ACC112 (cell line): ENCODE data around the gene LDHAL6B.
"Not testable (repeated sequence)": the region's sequence is repeated elsewhere in the genome, so short reads cannot be mapped to it uniquely, and the experiment has no call there.

Experiments used
- H2AFZ ChIP-seq: fragments of 200-600 bp; sonication (generic); one replicate; pipeline ENCODE4 v1.6.0; 2017; ENCODE audit warnings: antibody characterized with exemption, low read length; ENCODE audit not compliant: unreplicated experiment
- H3K27ac ChIP-seq: fragments of 200-600 bp; sonication (generic); 2 replicates; pipeline ENCODE4 v1.5.1; 2014; ENCODE audit warnings: low read depth, mild to moderate bottlenecking, antibody characterized with exemption, low read length, moderate library complexity
- H3K27me3 ChIP-seq: fragments of 200-600 bp; sonication (generic); 2 replicates; pipeline ENCODE4 v1.6.1; 2014; ENCODE audit warnings: mild to moderate bottlenecking, antibody characterized with exemption, low read length, moderate library complexity, mixed read lengths; ENCODE audit not compliant: insufficient read depth
- H3K36me3 ChIP-seq: fragments of 200-600 bp; sonication (generic); 2 replicates; pipeline ENCODE4 v1.6.1; 2016; ENCODE audit warnings: mild to moderate bottlenecking, antibody characterized with exemption, low read length, moderate library complexity, mixed read lengths; ENCODE audit not compliant: insufficient read depth
- H3K4me1 ChIP-seq: fragments of 200-600 bp; sonication (generic); one replicate; pipeline ENCODE4 v1.6.1; 2016; ENCODE audit warnings: low read length, mixed read lengths; ENCODE audit not compliant: insufficient read depth, unreplicated experiment, control insufficient read depth
- H3K4me3 ChIP-seq: fragments of 200-600 bp; sonication (generic); 2 replicates; pipeline ENCODE4 v1.5.1; 2014; ENCODE audit warnings: mild to moderate bottlenecking, low read depth, low read length
- H3K79me2 ChIP-seq: fragments of 200-600 bp; sonication (generic); one replicate; pipeline ENCODE4 v1.6.0; 2016; ENCODE audit warnings: low read length; ENCODE audit not compliant: control insufficient read depth, unreplicated experiment, insufficient read depth

The LDHAL6B gene

DNA sequence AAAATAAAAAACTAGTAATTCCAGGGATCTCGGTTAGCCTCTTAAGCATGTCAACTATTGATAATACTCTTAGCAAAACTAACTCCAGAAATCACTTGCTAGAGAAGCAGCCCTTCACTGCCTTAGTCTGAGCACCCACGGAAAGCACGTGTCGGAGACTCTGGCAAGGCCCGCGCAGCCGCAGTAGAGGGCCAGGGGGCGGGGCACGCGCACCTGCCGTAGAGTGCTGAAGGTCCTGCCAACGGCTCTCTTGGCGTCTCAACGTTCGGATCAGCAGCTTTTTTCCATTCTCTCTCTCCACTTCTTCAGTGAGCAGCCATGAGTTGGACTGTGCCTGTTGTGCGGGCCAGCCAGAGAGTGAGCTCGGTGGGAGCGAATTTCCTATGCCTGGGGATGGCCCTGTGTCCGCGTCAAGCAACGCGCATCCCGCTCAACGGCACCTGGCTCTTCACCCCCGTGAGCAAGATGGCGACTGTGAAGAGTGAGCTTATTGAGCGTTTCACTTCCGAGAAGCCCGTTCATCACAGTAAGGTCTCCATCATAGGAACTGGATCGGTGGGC, at the start of gene LDHAL6B:
Gene LDHAL6B, plus strand, starts transcription at position 221 of the 561 bp plus-strand sequence. Its CDS starts 98 bp downstream, at position 319.
- Histone ChIP-seq H3K27ac (no peak within 1 kb of the TSS), H3K4me3 (no peak within 1 kb of the TSS), H3K4me1 (no peaks in the 10 kb centered on the region), H2AFZ (no peak within 1 kb of the TSS), H3K36me3 (peaks cover 47% of the 10 kb centered on the region), H3K27me3 (no peaks in the 10 kb centered on the region), H3K79me2 (no peaks in the 10 kb centered on the region)

DNA sequence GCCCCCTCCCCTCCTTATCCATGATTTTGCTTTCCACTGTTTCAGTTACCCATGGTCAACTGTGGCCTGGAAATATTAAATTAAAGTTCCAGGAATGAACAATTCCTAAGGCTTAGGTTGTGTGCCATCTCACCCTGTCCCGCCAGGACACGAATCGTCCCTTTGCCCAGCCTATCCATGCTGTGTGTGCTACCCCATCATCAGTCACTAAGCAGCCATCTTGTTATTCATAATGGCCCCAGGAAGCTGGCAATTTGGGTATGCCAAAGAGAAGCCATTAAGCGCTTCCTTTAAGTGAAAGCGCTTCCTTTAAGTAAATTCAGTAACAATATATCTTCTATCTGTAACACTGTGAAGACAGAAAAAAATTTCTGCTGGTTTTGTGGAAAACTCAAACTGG, 49.2 kb upstream of the LDHAL6B start:
- Histone ChIP-seq H3K4me1 (no peaks in the 10 kb centered on the region), H3K27me3 (no peaks in the 10 kb centered on the region), H2AFZ (no peak overlapping the region), H3K27ac (no peak overlapping the region), H3K4me3 (no peak overlapping the region), H3K79me2 (no peaks in the 10 kb centered on the region), H3K36me3 (peaks cover 43% of the 10 kb centered on the region; the same call in 1 of the 2 replicates)

DNA sequence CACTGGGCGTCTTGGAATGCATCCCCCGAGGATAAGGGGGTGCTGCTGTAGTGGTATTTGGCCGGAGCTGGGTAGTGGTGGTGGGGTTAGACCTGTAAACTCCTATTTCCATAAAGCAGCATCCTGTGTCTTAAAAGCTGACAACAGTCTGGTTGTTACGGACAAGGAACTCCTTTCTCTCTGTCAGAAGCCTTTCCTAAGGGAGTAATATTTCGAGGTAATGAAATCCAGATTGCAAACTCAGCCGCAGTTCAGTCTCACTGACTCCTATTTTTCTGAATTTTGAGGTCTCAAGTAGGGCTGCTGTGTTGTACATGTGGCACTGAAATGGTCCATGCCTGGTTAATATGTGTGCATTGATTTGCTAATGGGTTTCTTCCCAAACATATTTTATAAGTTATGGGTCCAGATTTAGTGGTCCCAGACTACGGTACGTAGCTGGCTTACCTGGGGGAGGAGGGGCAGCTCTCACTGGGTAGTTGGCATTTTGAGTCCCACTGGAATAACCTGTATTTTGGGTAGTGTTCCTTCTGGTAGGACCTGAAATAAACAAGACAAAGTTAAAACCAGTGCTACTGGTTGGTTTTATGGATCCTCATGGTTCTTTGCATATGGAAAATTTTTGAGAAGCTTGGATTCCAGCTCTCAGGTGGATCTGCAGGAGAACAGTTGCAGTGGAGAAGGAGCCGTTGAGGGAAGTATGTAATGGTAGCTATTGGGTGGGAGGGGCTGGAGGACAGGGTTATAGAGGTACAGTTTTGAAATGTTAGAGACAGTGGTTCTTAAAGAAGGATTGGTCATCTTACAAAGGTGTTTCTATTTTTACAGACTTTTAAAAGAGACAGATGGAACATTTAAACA, 48.6 kb upstream of the LDHAL6B start:
- H3K36me3 ChIP-seq: peaks cover 41% of the 10 kb centered on the region; the same call in 1 of the 2 replicates

DNA sequence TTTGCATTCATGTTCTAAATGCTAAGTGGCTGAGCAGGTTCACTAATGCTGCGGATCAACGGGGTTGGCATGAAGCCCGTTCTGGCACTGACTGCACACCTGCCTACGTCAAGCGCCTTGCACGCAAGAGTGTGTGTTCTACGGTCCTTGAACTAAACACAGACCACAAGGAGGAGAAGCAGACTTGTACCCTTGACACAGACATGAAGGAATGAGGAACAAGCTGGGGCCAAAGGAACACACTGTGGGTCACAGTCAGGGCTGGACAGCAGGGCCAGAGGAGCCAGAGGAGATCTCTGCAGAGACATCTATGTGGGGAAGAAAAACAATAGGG, 48.0 kb upstream of the LDHAL6B start:
- H3K27ac ChIP-seq: no peak overlapping the region
- peaks cover 35% of the 10 kb centered on the region; the same call in 1 of the 2 replicates for H3K36me3 ChIP-seq
- H3K4me1 ChIP-seq: no peaks in the 10 kb centered on the region
- H3K27me3 ChIP-seq: no peaks in the 10 kb centered on the region
- H3K4me3 ChIP-seq: no peak overlapping the region
- H2AFZ ChIP-seq: no peak overlapping the region
- no peaks in the 10 kb centered on the region for H3K79me2 ChIP-seq

More for the DNA sequence above, 48.6 kb upstream of the LDHAL6B start:
- H3K27ac ChIP-seq: no peak overlapping the region
- H2AFZ ChIP-seq: no peak overlapping the region
- H3K27me3 ChIP-seq: no peaks in the 10 kb centered on the region
- no peaks in the 10 kb centered on the region for H3K79me2 ChIP-seq
- H3K4me3 ChIP-seq: no peak overlapping the region
- H3K4me1 ChIP-seq: no peaks in the 10 kb centered on the region

DNA sequence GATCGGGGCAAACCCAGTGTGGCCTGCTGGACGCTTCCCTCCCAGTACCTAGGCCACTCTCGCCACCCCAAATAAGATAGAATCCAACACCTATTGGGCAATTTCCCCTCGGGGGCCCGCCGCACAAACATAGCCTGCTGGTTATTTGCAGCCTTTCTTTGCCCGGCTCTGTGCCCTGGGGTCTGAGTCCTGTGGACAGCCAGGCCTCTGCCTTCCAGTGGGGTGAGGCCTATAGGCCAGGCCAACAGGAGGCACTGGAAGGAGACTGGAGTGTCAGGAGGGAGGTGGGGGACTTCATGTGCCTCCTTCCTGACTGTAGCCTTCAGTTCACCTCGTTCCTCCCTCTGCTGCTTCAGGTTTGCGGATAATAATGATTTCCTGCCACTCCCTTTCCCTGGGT, 47.4 kb upstream of the LDHAL6B start:
- H3K4me3 ChIP-seq: no peak overlapping the region
- no peak overlapping the region for H3K27ac ChIP-seq
- no peaks in the 10 kb centered on the region for H3K79me2 ChIP-seq
- peaks cover 30% of the 10 kb centered on the region; the same call in 1 of the 2 replicates for H3K36me3 ChIP-seq
- H2AFZ ChIP-seq: no peak overlapping the region
- H3K4me1 ChIP-seq: no peaks in the 10 kb centered on the region
- H3K27me3 ChIP-seq: no peaks in the 10 kb centered on the region

DNA sequence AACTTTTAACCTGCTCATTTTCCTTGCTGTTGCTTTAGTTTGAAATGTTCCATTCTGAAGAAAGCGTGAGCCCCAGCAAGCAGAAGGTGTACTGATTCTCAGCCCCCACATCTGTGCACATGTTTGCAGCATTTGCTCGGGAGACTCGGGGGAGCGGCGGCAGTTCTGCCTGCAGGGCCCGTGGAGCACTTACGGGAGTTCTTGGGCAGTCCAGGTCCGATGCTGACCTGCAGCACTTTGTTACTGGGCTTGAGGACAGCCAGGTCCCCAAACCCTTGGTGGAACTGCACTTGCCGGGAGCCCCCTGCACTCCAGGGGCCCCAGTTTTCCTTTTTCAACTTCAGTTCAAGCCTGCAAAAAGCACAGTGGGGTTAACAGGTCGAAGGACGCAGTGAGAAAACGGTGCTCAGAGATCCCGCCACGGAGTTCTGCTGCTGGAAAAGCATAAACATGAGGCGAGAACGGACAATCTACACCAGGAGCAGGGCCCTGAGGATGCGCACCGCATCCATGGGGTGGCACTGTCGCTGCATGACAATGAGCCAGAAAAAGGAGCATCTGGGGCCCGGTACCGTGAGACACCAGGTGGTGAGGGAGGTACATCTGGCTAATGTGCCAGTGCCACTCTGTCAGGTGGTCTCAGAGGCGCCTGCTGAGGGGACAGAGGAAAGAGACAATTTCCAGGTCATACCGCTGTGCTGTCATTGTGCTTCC, 45.6 kb upstream of the LDHAL6B start:
- Histone ChIP-seq H3K4me3 (no peak overlapping the region), H3K36me3 (peaks cover 24% of the 10 kb centered on the region; the same call in 1 of the 2 replicates), H3K79me2 (no peaks in the 10 kb centered on the region), H2AFZ (no peak overlapping the region), H3K4me1 (peaks cover 5% of the 10 kb centered on the region), H3K27ac (no peak overlapping the region), H3K27me3 (no peaks in the 10 kb centered on the region)

DNA sequence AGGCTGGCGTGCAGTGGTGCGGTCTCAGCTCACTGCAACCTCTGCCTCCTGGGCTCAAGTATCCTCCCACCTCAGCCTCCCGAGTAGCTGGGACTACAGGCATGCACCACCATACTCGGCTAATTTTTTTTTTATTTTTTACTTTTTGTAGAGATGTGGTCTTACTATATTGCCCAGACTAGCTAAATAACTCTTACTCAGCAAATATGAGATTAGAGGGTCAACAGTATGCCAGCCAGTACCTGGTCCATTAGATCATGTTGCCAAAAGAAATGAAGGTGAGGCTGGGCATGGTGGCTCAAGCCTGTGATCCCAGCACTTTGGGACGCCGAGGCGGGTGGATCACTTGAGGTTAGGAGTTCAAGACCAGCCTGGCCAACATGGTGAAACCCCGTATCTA, 44.6 kb upstream of the LDHAL6B start:
- H3K36me3 ChIP-seq: peaks cover 24% of the 10 kb centered on the region; the same call in 1 of the 2 replicates
- H3K27ac ChIP-seq, H3K4me3 ChIP-seq, H3K4me1 ChIP-seq, H3K27me3 ChIP-seq, H2AFZ ChIP-seq, H3K79me2 ChIP-seq: not testable (repeated sequence)

DNA sequence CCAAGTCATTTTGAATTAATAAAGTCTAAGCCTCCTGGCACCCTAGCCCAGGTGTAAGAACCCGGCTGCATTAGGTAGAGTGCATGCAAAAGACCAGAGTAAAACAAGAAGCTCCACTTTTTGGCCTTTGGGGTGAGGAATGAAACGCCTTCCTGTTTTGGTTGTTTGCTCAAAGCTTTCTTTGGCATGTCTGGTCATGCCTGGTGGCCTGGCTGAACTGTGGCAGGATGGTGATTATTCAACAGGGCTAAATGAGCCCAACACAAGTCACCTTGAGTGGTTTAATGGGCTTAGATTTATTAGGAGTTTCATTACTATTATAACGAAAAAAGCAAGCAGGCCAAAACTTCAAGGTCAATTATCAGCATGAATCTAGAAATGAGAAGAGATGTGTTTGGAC, 40.9 kb upstream of the LDHAL6B start:
- Histone ChIP-seq H3K79me2 (no peaks in the 10 kb centered on the region), H3K4me1 (peaks cover 37% of the 10 kb centered on the region), H3K27ac (no peak overlapping the region; the same call in 1 of the 2 replicates), H3K27me3 (no peaks in the 10 kb centered on the region), H2AFZ (no peak overlapping the region), H3K36me3 (peaks cover 15% of the 10 kb centered on the region; the same call in 1 of the 2 replicates), H3K4me3 (no peak overlapping the region)

DNA sequence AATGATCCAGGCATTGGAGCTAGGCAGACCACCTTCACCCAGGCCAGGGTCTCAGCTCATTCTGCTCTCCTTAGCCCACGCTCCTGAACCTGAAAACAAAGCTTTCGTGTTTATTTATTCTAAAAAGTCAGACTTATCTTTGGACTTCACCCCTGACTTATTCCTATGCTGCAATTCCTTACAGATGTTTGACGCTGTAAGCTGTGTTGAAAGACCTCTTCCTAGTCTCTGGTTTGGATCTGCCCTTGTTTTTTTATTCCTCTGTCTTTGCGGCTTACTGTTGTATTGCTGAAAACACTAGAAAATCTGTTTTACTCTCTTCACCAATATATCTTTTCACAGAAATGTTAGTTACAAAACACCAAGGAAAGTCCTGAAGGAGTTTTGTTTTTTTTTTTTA, 40.5 kb upstream of the LDHAL6B start:
- Histone ChIP-seq H3K27me3 (no peaks in the 10 kb centered on the region), H3K27ac (no peak overlapping the region; the same call in 1 of the 2 replicates), H3K79me2 (no peaks in the 10 kb centered on the region), H3K4me1 (peaks cover 41% of the 10 kb centered on the region), H3K36me3 (peaks cover 11% of the 10 kb centered on the region; the same call in 1 of the 2 replicates), H3K4me3 (no peak overlapping the region), H2AFZ (no peak overlapping the region)

DNA sequence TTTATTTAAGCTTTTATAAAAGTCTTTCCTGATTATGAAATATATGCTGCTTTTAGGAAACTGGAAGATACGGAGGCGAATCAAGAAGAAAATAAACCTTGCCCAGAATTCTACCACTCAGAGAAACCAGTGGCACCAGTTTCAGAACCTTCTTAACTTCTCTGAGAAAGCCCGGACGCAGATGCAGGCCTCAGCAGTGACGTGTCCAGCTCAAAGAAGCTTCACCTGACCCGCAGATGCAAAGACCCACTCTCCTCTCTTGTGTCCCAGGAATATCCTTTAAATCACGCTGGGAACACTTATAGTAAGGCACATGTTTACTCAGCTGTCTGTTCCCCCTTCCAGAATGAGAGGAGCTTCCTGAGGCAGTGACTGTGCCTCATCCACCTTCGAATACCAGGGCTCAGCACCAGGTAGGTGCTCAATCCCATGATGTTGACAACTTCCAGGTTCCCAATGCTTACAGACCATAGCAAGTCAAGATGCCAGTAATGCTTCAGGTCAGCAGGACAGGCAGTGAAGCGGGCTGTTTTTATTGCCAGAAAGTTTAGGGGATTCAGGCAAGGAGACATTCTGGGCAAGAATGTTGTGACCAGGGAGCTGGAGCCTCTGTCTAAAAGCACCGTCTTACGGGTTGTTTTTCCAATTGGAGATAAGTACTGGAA, 39.9 kb upstream of the LDHAL6B start:
- Histone ChIP-seq H3K79me2 (no peaks in the 10 kb centered on the region), H3K36me3 (peaks cover 10% of the 10 kb centered on the region; the same call in 1 of the 2 replicates), H3K4me3 (no peak overlapping the region), H3K4me1 (peaks cover 42% of the 10 kb centered on the region), H2AFZ (no peak overlapping the region), H3K27me3 (no peaks in the 10 kb centered on the region), H3K27ac (no peak overlapping the region)
